Epidermal melanocyte (primary cell): Measurements from ENCODE around the gene UNC5CL.
"Not testable (repeated sequence)": the region's sequence is repeated elsewhere in the genome, so short reads cannot be mapped to it uniquely, and the experiment has no call there.

Experiments
- DNase-seq: peaks from one replicate; pipeline ENCODE4 v3.0.0; 2011; ENCODE audit warnings: low spot score; ENCODE audit not compliant: insufficient read length

The UNC5CL gene

DNA sequence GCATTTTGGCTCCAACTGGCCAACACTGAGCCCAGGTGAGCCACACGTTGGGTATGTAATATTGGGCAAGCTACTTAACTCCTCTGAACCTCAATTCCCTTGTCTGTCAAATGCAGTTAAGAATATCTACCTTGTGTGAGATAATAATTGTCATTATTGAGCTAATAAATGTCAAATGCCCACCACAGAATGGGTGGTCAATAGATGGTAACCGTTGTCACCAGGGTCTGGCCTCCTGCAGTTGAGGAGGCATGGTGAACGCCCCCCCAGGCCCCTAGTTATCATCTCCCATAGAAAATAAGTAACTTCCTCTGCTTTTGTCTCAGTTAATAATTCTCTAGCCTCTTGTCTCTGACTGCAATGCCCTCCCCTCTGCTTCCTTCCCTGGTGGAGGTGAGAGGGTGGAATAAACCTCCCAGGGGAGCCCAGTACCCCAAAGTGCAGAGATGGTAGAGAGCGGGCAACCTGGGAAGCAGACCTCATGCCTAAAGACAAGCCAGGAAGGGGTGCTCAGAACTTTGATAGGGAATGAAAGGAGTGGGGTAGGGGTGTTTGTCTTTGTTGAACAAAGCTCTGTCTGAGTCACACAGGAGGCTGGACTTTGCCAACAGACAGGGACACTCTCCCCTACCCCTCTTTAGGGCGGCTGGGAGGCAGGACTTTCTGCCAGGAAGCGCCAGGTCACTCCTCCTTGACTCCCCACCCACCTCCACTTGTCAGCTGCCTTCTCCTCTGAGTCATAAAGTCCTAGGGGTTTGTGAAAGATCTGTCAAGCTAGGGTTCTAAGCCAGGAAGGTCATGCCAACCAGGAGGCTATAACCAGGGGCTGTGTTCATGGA, 1.3 kb upstream of the UNC5CL start:
- no peak for DNase-seq

DNA sequence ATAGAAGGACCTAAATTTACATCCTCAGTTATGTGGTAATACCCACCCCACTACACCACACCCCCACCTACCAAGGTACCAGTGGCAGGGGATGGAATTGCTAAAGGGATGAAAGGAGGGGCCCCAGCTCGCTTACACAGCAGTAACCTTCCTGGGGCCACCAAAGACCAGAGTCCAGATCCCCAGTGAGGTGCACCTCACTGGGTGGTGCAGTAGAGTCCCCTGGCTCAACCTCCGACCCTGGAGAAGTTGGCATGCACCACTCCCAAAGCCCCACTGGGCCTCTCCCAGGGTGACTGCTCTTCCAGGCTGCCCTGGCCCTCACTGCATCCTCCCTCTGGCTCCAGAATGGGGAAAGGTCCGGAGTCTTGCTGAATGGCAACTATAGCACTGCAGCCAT, 816 bp downstream of the UNC5CL start:
- DNase-seq: no peak

GRCh38 chr6:41037107-41037900, 1.7 kb downstream of the UNC5CL start:
- no peak for DNase-seq

GRCh38 chr6:41036601-41037000, 2.4 kb downstream of the UNC5CL start:
- no peak for DNase-seq

GRCh38 chr6:41036186-41036585, 2.8 kb downstream of the UNC5CL start:
- no peak for DNase-seq

- no peak for DNase-seq
These were observed 5.2 kb downstream of the UNC5CL start for GRCh38 chr6:41033776-41034175.

- DNase-seq: no peak
These were observed 6.2 kb downstream of the UNC5CL start for GRCh38 chr6:41032830-41033229.

- DNase-seq: no peak
These were observed 10.2 kb downstream of the UNC5CL start for GRCh38 chr6:41028561-41029412.

GRCh38 chr6:41027799-41028560, 11.0 kb downstream of the UNC5CL start:
- DNase-seq: peak; percentile 80

DNA sequence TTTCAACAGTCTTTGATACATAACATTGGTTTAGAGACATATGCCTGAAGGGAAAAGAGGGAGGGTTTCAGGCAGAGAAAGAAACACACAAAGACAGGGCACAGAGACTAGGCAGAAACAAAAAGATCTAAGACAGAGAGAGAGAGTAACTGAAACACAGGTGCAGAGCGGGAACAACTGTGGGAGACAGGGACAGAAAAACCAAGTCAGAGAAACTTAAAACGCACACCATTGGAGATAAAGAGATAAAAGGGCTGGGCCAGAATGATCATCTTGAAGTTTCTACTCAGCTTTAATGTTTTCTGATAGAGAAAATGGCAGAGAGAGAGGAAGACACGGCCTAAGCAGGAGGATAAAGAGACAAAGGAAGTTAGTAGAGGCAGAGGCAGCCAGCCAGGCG, 11.8 kb downstream of the UNC5CL start:
- no peak for DNase-seq

DNA sequence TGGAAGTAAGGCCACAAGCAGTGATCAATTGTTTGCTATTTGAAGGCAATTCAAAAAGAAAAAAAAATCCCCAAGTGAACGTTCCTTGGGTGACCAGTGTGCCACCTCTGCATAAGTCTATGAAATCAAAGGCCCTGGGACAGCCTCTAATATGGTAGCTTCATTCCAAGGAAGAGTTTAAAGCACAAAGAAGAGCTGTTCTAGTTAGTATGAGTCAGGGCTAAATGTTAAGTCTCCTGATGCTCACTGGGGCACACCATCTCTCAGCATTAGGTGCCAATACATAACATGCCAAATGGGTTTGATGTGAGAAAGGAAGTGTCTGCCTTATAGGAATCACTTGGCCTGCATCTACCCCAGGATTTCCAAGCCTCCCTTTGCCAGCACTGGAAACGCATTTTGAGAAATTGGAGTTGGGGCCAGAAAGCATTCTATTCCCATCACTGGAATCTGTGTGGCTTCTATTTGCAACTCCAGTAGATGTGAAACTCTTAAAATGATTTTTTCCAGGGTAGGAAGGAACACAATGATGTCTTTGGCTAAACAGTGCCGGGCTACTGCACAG, 13.0 kb downstream of the UNC5CL start:
- no peak for DNase-seq

DNA sequence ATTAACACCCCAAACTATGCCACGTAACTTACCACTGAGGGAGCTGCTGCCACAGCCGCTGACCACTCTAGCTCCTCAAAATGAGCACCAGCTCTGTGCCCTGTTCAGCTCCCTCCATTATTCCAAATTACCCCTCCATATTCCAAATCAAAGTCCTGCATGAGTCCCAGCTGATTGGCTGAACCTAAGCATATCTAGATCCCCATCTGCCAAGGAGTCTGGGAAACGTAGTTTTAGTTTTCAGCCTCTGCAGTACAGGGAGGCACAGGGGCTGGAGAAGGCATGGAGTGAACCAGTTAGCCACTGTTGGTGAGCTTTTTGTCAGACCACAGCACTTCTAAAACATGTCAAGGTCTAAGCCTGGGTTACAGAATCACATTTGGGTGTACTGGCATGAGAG, 15.9 kb downstream of the UNC5CL start:
- no peak for DNase-seq

DNA sequence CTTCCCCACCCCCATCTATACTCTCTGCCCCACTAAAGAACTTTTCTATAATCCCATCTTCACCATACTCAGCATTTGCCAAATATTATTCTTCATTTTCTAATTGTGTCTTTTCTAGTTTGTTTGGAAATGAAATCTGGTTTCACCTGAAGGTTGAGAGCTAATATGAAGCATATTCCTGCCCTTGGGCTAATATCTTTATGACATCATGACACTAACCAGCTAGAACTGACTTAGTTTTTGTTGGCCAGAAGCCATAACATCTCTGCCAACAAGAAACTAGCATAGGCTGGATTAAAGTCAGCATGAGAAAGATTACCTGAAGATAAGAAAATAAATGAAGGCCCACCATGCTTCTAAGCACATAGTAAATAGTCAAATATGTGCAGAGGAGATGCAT, 16.7 kb downstream of the UNC5CL start:
- no peak for DNase-seq

- no peak for DNase-seq
These were observed 17.2 kb downstream of the UNC5CL start for GRCh38 chr6:41021832-41022231.

DNA sequence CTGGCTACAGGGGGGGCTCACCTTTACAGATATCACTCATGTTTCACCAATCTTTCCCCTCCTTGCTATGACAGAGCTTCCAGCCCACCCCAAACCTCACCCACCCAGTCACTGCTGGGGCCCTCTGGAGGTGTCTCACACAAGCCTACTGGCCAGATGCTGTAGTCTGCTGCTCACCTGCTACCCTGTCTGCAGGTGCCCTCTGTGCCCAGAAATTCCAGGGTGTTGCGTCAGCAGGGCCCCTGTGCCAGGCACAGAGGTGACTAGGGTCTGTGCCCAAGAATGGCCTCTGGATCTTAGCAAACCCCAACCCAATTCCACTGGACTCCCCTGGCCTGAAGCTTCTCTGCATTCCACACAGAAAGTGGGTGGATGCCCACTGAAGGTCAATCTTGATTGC, 21.4 kb downstream of the UNC5CL start:
- no peak for DNase-seq

DNA sequence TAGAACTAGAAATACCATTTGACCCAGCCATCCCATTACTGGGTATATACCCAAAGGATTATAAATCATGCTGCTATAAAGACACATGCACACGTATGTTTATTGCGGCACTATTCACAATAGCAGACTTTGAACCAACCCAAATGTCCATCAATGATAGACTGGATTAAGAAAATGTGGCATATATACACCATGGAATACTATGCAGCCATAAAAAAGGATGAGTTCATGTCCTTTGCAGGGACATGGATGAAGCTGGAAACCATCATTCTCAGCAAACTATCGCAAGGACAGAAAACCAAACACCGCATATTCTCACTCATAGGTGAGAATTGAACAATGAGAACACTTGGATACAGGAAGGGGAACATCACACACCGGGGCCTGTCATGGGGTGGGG, 23.2 kb downstream of the UNC5CL start:
- DNase-seq: not testable (repeated sequence)

DNA sequence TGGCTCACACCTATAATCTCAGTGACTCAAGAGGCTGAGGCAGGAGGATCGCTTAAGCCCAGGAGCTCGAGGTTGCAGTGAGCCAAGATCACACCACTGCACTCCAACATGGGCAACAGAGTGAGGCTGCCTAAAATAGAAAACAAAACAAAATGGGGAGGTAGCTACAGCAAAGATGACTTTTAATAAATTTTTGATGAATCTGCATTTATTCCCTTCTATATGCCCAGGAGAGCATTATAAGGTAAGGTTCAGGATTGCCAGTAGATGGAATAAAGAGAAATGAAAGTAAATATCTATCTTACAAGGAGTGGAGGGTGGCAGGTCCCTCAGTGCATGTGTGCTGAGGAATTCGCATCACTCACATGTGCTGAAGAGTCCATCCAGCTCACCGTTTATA, 24.2 kb downstream of the UNC5CL start:
- DNase-seq: no peak

- no peak for DNase-seq
These were observed 25.4 kb downstream of the UNC5CL start for GRCh38 chr6:41013466-41014153.

GRCh38 chr6:41011673-41012072, 27.3 kb downstream of the UNC5CL start:
- no peak for DNase-seq

- DNase-seq: no peak
These were observed 29.4 kb downstream of the UNC5CL start for GRCh38 chr6:41009669-41010068.
